ENCODE data around the gene AFTPH.
A peak's percentile ranks its signal among the peaks of the same experiment; 100 is the strongest.

The AFTPH gene

GRCh38 chr2:64609942-64610281, 85.8 kb downstream of the AFTPH start:
- no peak for DNase-seq

- no peak for DNase-seq
These were observed 86.3 kb downstream of the AFTPH start for GRCh38 chr2:64610316-64610855.

- DNase-seq, result no peak
These were observed 88.6 kb downstream of the AFTPH start for GRCh38 chr2:64612575-64613195.

GRCh38 chr2:64613276-64613675, 89.1 kb downstream of the AFTPH start:
- no peak for DNase-seq

- no peak for DNase-seq
These were observed 91.2 kb downstream of the AFTPH start for GRCh38 chr2:64615192-64615763.

GRCh38 chr2:64615844-64616536, 91.9 kb downstream of the AFTPH start:
- no peak for DNase-seq

- DNase-seq, result peak in 15 of 51 donors; percentile 10 to 55 (median 29)
These were observed 93.6 kb downstream of the AFTPH start for GRCh38 chr2:64617631-64618151.

- DNase-seq, result no peak
These were observed 96.5 kb downstream of the AFTPH start for GRCh38 chr2:64620661-64621060.

- no peak for DNase-seq
These were observed 98.5 kb downstream of the AFTPH start for GRCh38 chr2:64622443-64623241.

GRCh38 chr2:64623242-64623850, 99.2 kb downstream of the AFTPH start:
- DNase-seq, result no peak

GRCh38 chr2:64624108-64624610, 100.0 kb downstream of the AFTPH start:
- DNase-seq, result no peak

- no peak for DNase-seq
These were observed 100.7 kb downstream of the AFTPH start for GRCh38 chr2:64624862-64625261.

- DNase-seq, result no peak
These were observed 101.4 kb downstream of the AFTPH start for GRCh38 chr2:64625299-64626145.

- DNase-seq, result no peak
These were observed 102.2 kb downstream of the AFTPH start for GRCh38 chr2:64626146-64626809.

GRCh38 chr2:64626963-64627760, 103.0 kb downstream of the AFTPH start:
- DNase-seq, result peak in 39 of 51 donors; percentile 21 to 86 (median 51)

GRCh38 chr2:64627860-64628841, 104.0 kb downstream of the AFTPH start:
- no peak for DNase-seq

- DNase-seq, result no peak
These were observed 105.2 kb downstream of the AFTPH start for GRCh38 chr2:64629329-64629781.

Measured in hypothalamus (tissue), 51 donors.